Measurements from ENCODE around the gene HSD11B1L.
A peak's percentile ranks its signal among the peaks of the same experiment; 100 is the strongest.

The HSD11B1L gene, protein sequence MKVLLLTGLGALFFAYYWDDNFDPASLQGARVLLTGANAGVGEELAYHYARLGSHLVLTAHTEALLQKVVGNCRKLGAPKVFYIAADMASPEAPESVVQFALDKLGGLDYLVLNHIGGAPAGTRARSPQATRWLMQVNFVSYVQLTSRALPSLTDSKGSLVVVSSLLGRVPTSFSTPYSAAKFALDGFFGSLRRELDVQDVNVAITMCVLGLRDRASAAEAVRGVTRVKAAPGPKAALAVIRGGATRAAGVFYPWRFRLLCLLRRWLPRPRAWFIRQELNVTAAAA

DNA sequence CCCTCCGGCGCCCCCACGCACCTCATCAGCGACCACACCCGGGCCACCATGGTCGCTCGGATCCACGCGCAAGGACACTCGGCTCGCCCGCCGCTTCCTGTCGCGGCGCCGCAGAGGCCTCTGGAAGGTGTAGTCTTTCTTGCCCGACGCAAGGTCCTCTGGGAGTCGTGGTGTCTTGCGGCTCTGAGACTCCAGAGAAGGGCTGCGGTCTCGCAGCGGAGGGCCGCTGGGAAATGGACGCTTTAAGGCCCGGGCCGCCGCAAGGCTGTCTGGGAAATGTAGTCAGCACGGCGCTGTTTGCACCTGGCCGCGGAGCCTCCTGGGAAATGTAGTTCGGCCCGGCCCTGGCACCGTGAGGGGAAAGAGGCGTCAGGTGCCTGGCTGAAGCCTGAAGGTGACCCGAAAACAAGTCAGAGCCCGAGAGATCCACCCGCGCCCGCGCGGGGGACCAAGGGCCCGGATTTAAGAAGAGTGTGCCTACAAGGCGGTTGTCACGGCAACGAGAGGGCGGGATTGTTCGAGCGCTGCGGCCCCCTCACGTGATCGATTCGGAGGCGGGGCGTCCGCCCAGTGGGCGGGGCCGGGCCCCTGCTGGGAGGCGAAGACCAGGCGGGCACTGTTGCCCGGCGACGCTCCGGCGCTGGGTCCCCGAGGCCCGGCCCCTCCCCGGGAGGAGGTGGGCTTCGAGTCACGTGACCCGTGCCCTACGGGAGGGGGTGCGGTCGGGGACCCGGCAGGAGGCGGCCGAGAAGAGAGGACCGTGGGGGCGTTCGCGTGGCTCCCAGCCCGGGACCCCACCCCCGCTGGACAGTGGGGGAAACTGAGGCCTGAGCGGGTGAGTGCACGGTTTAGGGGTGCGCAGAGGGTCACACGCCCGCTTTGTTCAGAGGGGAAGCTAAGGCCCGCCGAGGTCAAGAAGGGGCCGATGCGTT is at the start of gene HSD11B1L, which contains the start of gene MICOS13:
TSS of gene HSD11B1L (plus strand) at position 591 of the 932 bp plus-strand sequence. CDS start 3,806 bp downstream, outside the sequence.
TSS of gene MICOS13 (minus strand) at position 80 of the 932 bp plus-strand sequence. CDS start at position 50, 30 bp downstream.
- DNase-seq (ENCODE audit: low read depth in 2 of 2), result peak; percentile 99 to 100
- H3K4me3 ChIP-seq (replicated peaks in 1 of 2; ENCODE audit: low read depth in 2 of 2, low read length in 2 of 2), result peak within 1 kb of the TSS; percentile 96 to 99
- TF ChIP-seq CTCF (IDR thresholded peaks at IDR 0.05; ENCODE audit: low read depth, low read length), result no peak

GRCh38 chr19:5631567-5632240 is 49.1 kb upstream of the HSD11B1L start:
- peak; percentile 18 to 41 for DNase-seq (ENCODE audit: low read depth in 2 of 2)
- no peak for TF ChIP-seq CTCF (IDR thresholded peaks at IDR 0.05; ENCODE audit: low read depth, low read length)
- H3K4me3 ChIP-seq (replicated peaks in 1 of 2; ENCODE audit: low read depth in 2 of 2, low read length in 2 of 2), result no peak overlapping the region

GRCh38 chr19:5632241-5632612 is 48.6 kb upstream of the HSD11B1L start:
- H3K4me3 ChIP-seq (replicated peaks in 1 of 2; ENCODE audit: low read depth in 2 of 2, low read length in 2 of 2), result no peak overlapping the region
- no peak for DNase-seq (ENCODE audit: low read depth in 2 of 2)
- TF ChIP-seq CTCF (IDR thresholded peaks at IDR 0.05; ENCODE audit: low read depth, low read length), result no peak

DNA sequence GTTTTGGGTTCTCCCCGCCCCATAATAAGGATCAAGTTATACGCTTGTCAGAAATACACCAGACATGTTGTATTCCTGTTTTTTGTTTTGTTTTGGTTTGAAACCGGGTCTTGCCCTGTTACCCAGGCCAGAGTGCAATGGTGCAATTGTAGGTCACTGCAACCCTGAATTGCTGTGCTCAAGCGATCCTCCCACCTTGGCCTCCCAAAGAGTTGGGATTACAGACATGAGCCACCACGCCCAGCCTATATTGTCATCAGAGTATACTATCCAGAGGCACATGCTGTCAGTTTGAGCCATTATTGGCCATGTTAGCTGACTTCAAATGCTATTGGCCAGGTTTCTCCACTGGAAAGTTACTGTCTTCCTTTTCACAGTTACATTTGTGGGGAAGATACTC is 48.2 kb upstream of the HSD11B1L start:
- no peak for TF ChIP-seq CTCF (IDR thresholded peaks at IDR 0.05; ENCODE audit: low read depth, low read length)
- H3K4me3 ChIP-seq (replicated peaks in 1 of 2; ENCODE audit: low read depth in 2 of 2, low read length in 2 of 2), result no peak overlapping the region
- DNase-seq (ENCODE audit: low read depth in 2 of 2), result no peak

DNA sequence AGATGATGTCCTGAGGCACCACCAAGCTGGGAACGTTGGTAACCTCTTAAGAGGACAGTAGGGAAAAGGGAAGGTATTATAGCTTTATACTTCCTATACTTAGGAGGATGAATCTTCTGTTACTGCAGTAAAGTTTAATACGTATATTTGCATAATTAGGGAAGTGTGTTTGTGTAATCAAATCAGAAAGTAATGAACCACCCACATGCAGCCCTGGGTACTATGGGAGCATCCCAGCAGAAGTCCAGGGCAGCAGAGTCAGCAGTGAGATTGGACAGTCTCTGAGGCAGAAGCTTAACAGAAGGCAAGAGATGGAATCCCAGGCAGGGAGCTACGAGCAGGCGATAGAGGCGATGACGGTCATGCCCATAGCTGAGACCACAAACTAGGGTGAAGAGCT is 45.4 kb upstream of the HSD11B1L start:
- no peak for DNase-seq (ENCODE audit: low read depth in 2 of 2)
- H3K4me3 ChIP-seq (replicated peaks in 1 of 2; ENCODE audit: low read depth in 2 of 2, low read length in 2 of 2), result no peak overlapping the region
- no peak for TF ChIP-seq CTCF (IDR thresholded peaks at IDR 0.05; ENCODE audit: low read depth, low read length)

DNA sequence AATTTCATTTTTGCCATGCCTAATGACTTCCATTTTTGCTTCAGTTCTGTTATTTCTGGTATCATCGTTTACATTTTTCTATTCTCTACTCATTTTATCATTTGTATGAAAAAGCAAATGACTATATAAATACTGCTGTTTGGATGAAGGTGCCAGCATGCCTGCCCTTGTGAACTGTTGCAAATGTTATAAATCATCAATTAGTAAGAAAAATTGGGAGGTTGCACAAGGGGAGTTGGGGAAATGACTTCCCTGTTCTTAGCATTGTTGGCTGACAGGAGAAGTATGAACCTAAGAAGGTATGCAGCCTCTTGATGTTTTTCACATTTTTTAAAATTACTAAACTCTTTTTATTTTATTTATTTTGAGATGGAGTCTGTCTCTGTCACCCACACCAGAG is 42.9 kb upstream of the HSD11B1L start:
- no peak for DNase-seq (ENCODE audit: low read depth in 2 of 2)
- no peak overlapping the region for H3K4me3 ChIP-seq (replicated peaks in 1 of 2; ENCODE audit: low read depth in 2 of 2, low read length in 2 of 2)
- no peak for TF ChIP-seq CTCF (IDR thresholded peaks at IDR 0.05; ENCODE audit: low read depth, low read length)
